Stimulated activated CD8-positive, alpha-beta memory T cell treated with anti-CD3 and anti-CD28 coated beads, Interleukin-2, amount 100 ng/mL, for 1 hour (primary cell): ENCODE measurements around the gene CHST4.
"Not testable (repeated sequence)": the region's sequence is repeated elsewhere in the genome, so short reads cannot be mapped to it uniquely, and the experiment has no call there.

Source experiments
- DNase-seq, 2 donors: peaks; one replicate each; pipeline ENCODE4 v3.0.0-alpha.2; 2020; ENCODE audit warnings: low read depth in 2 of 2

Gene CHST4

DNA sequence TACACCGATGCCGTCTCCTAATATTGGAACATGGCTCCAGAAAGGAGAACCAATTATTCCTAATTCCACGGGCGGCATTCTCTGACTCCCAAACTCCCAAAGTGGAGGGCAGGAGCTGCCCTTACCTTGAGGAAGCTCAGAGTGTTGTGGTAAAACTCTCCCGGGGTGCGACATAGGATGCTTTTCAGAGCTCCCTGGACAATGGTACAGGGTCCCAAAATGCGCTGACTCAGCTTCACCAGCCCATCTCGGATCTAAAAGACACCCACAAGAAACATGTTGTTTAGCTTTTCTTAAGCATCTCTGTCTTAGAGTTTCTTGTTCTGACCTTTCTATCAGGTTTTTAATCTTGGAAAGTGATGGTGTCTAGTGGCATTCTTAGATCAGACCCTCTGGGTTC lies 43.9 kb downstream of the CHST4 start:
- no peak for DNase-seq

DNA sequence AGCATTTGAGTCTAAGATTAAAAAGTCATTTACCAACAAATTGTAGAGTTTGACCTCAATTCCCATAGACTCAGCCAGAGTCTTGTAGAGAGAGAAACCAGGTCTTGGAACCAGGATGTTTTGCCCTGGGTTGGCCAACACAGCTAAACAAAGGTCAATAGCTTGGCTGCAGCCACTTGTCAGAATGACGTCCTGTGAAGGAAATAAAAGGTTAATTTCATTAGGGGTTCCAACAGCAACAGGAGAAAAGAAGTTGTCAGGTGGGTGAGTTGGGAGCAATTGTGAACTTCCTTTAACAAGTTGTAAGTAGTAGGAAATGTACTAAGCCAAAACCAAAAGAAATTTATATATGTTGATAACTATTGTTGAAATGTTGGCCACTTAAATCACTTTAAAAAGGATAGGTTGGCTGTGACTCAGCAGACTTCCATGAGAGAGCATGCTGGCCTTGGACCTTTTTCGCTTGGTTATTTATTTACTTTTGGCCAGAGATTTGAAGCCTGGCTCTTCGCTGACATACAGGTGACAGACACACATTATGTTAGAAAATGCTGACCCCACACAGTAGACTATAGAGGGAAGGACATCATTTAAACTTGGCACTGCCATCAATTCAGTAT lies 46.4 kb downstream of the CHST4 start:
- no peak for DNase-seq

DNA sequence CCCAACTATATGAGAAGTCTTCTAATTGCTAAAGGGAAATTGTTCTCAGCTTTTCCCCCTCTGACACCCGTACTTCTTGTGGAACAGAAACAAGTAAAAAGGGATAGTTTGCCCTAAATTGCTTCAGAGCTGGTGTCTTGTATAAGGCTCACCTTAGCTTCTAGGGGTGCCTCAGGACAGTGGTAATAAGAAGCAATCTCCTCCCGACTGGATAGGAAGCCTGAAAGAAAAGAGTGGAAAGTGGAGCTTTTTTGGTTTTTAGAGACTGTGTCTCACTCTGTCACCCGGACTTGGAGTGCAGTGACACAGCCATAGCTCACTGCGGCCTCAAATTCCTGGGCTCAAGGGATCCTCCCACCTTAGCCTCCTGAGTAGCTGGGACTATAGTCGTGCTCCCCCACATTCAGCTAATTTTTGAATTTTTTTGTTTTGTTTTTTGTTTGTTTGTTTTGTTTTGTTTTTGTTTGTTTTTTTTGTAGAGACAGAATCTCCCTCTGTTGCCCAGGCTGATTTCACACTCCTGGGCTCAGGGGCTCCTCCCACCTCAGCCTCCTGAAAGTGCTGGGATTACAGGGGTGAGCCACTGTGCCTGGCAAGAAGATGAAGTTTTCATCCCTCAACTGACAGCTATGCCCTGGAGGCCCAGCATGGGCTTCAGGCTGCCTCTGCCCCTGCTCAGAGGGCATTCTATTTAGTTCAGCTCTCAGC lies 47.3 kb downstream of the CHST4 start:
- no peak for DNase-seq

DNA sequence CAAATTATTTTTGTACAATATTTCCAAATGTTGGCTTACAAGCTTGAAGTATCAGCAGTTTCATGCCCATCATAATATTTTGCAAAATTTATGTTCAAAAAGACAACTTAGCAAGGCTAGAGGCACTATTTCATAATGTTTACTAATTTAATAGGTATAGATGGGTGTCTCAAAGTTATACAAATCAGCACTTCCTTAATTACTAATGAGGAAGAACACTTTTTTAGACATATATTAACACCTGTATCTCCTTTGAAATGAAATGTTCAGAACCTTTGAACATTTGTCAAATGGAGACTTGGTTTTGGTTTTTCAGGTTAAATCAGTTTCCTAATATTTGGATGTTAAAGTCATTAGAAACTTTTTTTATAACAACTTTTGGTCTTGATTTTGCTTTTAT lies 48.5 kb downstream of the CHST4 start:
- no peak for DNase-seq

DNA sequence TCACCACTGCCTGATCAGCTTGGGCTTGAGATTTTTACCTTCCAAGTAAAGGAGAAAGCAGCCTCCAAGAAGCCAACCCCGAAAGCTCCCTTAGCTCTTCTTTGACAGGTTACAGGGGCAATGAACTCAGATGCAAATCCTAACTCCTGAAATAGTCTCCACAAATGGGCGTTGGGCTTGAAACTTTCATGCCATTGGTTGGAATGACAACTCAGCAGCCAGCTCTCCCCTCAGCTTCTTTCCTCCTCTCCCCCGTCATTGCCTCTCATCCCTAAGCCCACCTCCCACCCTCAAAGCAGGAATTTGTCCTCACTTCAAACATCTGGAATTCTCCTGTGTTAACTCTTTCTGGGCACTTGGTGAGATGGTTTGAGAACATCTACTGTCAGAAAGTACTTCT lies 50.7 kb downstream of the CHST4 start, which contains the start of gene TAT:
Gene TAT (minus strand): TSS at position 122 of the 400 bp plus-strand sequence. CDS start 677 bp downstream, outside the sequence.
- no peak for DNase-seq

DNA sequence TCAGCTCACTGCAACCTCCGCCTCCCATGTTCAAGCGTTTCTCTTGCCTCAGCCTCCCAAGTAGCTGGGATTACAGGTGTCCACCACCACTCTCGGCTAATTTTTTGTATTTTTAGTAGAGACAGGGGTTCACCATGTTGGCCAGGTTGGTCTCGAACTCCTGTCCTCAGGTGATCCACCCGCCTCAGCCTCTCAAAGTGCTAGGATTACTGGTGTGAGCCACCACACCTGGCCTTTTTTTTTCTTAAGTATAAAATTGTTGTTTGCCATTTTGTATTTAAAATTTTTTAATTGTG lies 56.3 kb downstream of the CHST4 start:
- not testable (repeated sequence) for DNase-seq

DNA sequence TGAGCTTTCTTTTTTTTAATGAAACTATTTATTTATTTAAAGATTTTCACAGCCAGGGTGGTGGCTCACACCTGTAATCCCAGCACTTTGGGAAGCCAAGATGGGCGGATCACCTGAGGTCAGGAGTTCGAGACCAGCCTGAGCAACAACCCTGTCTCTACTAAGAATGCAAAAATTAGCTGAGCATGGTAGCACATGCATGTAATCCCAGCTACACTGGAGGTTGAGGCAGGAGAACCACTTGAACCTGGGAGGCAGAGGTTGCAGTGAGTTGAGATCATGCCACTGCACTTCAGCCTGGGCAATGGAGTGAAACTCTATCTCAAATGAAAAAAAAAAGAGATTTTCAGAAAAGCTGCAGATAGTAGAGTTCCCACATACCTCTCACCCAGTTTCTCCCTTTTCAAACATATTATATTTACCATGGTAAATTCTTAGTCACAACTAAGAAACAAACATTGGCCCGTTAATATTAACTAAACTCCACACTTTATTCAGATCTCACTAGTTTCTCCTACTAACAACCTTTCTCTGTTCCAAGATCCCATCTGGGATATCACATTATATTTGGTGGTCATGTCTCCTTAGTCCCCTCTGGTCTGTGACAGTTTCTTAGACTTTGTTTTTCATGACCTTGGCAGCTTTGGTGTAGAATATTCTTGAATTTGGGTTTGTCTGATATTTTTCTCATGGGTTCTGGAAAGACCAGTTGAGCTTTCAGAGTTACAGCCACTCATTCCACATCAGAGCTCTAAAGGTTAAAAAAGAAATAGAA lies 58.5 kb downstream of the CHST4 start:
- DNase-seq: no peak

DNA sequence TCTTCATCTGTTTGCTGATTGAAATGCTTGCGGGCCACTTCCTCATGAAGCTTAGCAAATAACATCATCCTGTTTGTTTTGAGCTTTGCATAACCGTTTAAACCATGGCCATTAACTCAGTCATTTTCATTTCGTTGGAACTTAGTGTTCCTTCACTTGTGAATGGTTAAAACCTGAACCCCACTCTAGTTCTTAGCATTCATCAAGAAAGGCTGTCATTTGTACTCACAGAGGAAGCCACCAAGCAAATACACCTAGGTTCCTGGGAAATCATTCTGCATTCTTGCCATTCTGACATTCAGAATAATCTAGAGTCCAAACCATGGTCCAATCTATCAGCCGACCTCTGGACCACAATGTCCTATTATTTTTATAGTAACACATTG lies 59.1 kb downstream of the CHST4 start:
- no peak for DNase-seq
